HG02588 (cell line): ENCODE measurements around the gene OTOP3.
"Not testable (repeated sequence)": the region's sequence is repeated elsewhere in the genome, so short reads cannot be mapped to it uniquely, and the experiment has no call there.

Source experiments
- ATAC-seq: cut with Tn5 transposase; IDR thresholded peaks from one replicate; pipeline ENCODE4 v1.9.1; 2021; ENCODE audit warnings: mild to moderate bottlenecking, moderate library complexity; ENCODE audit not compliant: unreplicated experiment

Gene OTOP3

DNA sequence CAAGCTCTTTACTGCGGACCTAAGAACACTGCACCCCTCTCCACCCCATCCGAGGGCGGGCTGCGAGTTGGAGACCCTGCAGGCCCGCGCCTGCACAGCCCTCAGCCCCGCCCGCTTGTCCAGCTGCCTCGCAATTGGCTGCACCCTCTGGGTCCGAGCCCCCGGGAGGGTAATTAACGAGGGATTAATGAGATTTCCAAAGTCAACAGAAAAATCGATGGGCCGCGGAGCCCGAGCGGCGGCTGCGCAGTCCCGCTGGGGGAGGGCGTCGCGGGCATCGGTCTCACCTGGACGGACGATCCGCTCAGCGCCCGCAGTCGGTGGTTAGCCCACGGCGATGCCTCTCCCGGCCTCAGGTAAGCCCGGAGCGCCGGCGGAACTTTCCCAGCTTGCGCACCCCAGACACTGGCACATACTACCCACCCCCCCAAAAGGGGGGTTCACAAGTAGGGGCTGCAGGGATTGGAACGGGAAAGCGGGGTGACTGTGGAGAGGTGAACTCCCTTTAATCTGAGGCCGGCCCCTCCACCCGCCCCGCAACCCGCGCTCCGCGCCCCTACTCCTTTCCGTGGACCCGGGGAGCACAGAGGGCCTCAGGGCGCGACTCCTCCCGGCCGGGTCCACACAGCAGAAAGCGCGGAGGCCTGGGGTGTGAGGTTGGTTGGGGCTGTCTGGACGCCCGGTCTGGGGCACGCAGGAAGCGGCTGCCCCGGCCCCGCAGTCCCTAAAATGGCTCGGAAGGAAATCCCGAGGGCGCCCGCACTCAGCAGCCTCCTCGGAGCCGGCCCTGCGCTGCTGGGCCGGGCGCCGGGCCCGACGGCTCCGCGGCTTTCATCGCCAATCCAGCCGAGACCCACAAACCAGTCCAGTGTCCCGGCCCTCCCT lies at the start of gene OTOP3:
Gene OTOP3, plus strand, starts transcription at position 314 of the 885 bp plus-strand sequence. Its CDS starts 24 bp downstream, at position 338.
- ATAC-seq = no peak

- ATAC-seq = no peak
Measured at GRCh38 chr17:74888469-74888868, 47.2 kb upstream of the OTOP3 start.

DNA sequence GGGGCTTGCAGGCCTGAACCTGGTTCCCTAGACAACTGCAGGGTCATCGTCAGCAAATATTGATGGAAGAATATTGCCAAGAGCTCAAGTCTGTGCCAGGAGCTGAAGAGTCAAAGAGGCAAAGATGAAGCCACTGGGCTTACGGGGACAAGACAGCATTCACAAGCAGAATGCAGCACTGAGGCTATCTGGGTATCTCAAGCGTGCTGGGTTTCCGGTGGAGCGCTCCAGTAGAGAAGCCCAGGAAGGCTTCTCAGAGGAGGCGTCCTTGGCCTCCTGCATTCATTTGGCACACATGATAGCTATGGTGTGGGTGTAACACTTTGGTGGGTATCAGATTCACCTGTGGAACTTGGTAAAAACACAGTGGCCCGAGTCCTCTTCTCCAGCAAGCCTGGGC lies 45.1 kb upstream of the OTOP3 start:
- ATAC-seq = no peak

DNA sequence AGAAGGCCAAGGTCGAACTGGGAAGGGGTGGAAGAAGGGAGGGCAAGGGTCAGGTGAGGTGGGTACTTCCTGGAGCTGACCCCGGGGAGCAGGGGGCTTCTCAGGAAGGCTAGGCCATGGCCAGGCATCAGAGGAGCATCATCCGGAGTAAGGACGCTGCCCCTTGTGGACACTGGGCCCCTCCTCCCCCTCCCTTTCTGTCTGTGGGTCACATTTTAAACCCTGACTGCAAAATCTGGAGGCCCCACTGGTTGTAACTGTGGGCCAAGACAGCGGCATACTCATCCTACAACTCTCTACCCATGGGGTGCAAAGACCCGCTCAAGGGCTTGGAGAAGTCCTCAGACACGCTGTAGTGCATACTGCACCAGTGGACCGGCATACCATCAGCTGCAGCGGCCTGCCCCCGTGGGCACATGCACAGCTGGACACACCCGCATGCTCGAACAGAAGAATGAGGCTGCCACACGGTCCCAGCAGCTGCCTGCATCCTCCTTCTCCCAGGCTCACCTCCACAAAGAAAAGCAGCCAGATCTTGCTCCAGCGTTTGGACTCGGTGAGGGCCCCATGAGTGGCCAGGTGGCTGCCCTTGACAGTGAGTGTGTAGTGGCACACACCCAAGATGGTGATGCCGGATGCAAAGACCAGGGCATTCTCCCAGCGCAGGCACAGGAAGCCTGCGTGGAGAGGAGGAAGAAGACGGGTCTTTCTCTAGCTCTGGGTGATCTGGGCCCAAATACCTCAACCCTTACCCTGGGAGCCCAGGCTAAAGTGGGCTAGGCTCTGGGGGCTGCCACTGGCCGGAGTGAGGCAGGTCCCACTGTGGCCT lies 43.5 kb upstream of the OTOP3 start:
- ATAC-seq = no peak

- ATAC-seq = no peak
Measured at GRCh38 chr17:74892974-74893911, 42.5 kb upstream of the OTOP3 start, which contains the start of gene FADS6. Gene FADS6, minus strand, starts transcription at chr17:74893633. Its CDS starts 38 bp downstream, at chr17:74893595.

DNA sequence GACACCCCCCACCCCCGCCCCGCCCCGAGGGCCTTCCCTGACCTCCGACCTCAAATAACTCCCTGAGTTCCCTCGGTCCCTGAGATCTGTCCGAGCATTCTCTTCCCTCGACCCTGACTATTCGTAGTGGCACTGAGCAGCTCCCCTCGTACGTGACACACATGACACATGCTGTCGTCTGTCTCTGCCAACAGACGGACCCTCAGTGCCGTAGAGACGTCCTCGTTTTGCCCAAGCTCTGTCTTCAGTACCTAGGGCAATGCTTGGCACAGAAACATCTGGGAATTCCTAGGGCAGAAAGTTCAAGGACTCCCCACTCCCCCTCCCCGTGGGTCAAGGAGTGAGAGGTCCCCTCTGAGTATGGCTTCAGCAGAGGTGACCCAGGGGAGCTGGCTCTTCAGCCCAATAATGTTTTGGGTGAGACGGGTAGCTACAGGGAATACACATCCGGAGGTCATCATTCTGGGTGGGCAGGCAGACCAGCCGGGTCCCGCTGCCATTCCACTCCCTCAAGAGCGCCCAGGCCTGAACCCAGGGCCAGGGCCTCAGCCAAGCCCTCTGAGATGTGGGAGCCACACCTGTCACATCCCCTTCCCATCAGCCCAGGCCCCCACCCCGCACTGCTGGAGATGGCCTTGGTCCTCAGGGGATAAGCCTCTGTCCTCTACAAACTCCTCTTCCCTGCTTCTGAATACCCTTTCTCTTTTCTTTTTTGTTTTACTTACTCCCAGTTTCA lies 41.6 kb upstream of the OTOP3 start:
- no peak for ATAC-seq

DNA sequence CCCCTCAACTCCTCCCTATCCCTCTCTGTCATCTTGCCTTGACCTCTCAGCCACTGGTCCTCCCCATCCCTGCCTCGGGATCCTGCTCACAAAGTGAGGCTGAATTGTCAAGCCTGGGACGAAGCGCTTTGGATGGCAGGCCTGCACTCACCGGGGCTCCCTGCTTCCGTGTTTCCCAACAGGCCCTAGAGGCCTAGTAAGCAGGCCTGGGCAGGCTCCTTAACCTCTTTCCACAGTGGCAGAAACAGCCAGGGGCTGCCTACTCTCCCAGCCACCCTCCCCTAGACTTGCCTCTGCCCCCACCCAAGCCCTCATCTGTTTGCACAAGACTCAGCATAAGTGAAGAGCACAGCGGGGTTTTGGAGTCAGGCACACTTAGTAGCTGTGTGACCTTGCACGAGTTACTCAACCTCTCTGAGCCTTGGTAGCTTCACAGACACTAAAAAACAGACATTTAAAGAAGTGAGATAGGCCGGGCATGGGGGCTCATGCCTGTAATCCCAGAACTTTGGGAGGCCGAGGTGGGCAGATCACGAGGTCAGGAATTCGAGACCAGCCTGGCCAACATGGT lies 37.2 kb upstream of the OTOP3 start:
- ATAC-seq = no peak

DNA sequence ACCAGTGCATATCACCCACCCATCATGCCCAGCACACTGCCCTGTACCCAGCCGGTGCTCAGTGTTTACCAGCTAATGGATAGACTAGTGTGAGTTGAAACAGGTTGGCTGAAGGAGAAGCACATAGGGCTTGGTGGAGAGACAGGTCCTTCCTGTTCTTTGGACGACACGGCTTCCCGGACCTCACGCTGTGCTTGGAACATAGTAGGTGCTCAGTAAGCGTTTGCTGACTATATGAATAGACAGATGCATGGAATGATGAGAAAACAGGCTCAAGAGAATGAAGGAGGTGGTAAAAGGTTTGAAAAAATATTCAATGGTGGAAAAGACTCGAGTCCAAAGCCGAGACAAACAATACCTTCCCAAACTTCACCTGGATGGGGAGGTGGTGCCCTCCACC lies 35.5 kb upstream of the OTOP3 start:
- ATAC-seq = no peak

DNA sequence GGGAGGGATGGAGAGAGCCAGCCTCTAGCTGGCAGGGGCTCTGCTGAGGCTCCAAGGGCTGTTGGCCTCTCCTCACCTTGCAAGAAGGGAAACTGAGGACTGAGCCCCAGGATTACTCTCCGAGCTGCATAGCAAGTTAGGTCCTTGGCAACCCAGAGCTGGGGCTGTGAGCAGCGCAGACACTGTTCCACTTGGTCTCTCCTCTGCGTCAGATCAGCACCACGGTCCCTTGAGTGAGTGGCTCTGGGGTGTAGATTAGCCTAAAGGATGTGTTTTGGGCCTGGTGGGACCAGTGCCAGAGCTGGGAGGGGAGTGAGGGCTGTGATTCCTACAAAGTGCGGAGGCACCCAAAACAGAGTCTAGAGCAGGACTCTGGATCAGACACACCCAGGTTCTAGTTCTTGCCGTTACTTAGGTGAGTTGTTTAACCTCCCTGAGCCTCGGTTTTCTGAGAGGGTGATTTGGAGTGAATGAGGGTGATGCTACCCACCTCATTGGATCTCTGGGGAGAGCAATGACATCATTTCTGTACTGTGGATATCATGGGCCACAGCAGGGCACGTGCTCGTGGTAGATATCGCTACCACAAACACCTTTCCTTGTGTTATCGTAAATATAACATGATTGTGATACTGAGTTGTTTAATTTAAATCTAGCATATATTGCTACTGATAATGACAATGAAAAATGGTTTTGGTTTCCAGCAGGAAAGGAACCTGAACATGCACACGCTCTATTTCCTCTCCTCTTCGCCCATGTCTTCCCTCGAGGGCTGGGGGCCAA lies 34.2 kb upstream of the OTOP3 start:
- ATAC-seq = no peak

- ATAC-seq = no peak
Measured at GRCh38 chr17:74903034-74903433, 32.7 kb upstream of the OTOP3 start.

GRCh38 chr17:74903671-74904070 lies 32.0 kb upstream of the OTOP3 start:
- ATAC-seq = no peak

DNA sequence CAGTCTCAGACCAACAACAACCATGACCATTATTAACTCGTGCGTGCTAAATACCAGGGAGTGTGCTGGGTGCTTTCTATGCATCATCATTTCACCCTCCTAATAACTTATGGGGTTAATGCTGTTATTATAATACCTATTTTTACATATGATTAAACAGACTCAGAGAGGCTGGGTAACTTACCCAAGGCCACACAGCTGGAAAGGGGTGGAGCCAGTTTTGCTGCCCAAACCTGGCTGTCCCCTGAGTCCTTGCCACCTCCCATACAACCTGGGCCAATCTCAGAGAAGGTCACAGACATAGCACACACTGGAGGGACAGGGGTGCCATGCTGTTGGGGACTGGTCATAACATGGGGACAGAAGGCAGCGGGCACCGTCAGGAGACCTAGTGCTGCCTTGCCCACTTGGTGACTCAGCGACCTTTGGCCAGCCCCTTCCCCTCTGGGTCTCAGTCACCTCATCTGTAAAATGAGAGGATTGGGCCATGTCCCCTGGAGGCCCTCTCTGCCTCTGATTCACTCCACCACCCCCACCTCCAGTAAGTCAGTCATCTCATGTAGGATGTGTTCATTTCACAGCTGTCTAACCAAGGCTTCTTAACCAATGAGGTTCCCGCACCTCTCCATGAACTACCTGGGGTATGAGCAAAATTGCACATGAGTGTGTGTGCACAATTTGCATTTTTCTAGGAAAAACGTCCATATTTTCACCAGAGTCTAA lies 30.9 kb upstream of the OTOP3 start:
- no peak for ATAC-seq

DNA sequence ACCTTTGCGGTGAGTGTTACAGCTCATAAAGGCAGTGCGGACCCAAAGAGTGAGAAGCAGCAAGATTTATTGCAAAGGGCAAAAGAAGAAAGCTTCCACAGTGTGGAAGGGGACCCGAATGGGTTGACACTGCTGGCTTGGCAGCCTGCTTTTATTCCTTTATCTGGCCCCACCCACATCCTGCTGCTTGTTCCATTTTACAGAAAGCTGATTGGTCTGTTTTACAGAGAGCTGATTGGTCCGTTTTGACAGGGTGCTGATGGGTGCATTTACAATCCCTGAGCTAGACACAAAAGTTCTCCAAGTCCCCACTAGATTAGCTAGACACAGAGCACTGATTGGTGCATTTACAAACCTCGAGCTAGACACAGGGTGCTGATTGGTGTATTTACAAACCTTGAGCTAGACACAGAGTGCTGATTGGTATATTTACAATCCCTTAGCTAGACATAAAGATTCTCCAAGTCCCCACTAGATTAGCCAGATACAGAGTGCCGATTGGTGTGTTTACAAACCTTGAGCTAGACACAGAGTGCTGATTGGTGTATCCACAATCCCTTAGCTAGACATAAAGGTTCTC lies 29.4 kb upstream of the OTOP3 start:
- not testable (repeated sequence) for ATAC-seq

DNA sequence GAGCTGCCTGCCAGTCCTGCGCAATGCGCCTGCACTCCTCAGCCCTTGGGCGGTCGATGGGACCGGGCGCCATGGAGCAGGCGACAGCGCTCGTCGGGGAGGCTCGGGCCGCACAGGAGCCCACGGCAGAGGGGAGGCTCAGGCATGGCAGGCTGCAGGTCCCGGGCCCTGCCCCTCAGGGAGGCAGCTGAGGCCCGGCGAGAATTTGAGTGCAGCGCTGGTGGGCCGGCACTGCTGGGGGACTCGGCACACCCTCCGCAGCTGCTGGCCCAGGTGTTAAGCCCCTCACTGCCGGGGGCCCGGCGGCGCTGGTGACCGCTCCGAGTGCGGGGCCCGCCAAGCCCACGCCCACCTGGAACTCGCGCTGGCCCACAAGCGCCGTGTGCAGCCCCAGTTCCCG lies 28.7 kb upstream of the OTOP3 start:
- no peak for ATAC-seq

DNA sequence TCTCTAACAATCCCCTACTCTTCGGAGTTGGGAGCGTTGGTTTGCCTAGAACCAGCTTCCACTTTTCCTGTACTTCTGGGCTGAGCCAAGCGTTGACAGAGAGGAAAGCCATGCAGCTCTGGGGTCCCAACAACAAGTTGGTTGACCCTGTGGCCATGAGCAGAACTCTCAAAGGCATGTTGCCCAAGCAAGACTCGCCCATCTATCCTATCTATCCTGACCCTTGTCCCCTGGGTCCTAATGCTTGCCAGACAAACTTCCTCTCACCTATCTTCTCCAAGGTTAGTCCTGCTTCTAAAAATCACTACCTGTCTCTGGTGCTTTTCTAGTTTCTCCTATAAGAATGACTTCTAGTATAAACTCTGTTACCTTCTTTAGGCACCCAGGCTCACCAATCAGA lies 26.6 kb upstream of the OTOP3 start:
- not testable (repeated sequence) for ATAC-seq

GRCh38 chr17:74911423-74911822 lies 24.3 kb upstream of the OTOP3 start:
- ATAC-seq = not testable (repeated sequence)

DNA sequence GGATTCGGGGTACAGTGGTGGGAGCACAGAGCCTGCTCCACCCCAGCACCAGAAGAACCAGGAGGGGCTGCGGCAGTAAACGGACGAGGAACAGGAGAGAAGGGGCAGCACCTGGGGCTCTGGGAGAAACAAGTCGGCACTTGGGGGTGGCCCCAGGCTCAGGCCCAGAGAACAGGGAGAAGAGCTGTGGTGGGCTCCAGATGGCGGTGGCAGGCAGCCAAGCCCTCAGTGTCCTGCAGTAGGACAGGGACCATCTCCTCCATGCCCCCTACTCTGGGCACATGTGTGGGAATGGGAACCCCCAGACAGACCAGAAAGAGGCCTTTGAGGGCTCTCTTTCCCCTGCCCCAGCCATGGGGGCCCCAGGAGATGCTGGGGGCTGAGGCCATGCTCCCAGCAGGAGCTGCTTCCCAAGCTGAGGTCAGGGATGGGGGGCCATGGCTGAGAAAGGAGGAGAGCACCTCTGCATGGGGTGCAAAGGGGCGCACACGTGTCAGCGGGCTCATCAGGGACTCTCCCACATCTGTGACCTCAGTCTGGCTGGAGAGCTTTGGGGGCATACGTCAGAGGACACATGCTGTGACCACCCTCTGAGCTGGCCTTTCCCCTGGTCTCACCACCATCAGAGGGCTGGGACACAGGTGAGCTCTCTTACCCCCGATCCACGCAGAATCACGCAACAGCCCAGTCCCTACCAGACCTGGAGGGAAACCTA lies 19.4 kb upstream of the OTOP3 start:
- ATAC-seq = no peak
